ENCODE measurements around the gene ICA1.
A peak's percentile ranks its signal among the peaks of the same experiment; 100 is the strongest.
"Not testable (repeated sequence)": the region's sequence is repeated elsewhere in the genome, so short reads cannot be mapped to it uniquely, and the experiment has no call there.

Gene ICA1

DNA sequence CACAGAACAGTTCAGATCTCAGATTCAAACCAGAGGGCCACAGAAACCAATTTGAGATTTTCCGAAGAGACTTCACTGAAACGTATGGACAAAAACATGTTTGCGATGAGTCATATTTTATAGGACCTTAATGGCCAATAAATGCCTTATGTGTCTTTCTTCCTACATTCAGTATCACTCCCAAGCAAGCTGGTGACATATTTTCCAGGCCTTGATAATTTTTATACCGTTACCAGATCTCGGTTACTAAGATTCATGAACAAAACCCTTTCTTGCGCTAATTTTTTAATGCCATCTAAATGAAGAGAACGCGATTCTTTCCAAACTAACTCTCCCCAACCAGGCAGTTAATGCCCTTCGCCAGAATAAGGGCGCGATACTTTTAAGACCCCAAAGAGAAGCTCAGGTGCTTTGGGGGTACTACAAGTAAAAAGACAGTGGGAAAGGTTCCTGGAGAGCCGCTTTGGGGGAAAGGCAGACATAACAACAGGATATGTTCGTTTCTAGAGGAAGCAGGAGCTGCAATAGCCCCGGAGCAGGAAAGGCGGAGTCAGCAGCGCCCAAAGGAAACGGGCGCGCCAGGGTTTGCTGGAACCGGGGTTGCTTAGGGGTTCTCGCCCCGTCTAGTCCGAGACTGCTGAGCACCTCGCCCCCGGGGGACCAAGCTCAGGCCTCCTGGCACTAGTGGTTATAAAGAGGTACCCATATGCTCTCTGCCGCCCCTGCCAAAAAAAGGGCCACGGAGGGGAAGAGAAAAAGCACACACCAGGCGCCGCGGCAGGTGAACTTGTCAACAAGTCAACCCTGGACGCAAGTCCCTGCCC lies 884 bp downstream of the ICA1 start:
- peak; percentile 32 for DNase-seq

DNA sequence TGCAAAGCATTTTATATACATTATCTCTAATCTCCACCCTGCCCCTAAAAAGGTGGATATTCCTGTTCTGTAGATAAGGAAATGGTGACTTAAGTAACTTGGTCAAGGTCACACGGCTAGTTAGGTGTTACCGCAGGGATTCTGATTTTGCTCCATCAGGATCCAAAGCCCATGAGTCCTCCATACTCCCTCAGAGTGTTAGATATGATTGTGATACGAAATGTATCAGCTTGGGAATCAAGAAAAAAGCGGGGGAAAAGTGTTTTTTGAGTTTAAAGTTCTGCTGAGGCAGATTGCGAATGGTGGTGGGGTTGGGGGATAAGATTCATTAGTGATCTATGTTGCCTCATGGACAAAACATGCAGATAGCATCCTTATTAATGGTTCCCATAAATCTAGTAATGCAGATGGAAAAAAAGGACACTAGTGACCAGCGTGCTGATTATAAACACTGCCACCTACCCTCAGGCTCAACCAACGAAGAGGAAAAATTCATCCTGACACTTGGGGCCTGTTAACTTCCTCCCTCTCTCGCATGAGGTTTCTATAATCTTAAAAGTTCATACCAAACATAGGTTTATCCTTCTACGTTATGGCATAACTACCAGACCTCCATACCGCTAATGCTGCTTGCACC lies 2.3 kb downstream of the ICA1 start:
- no peak for DNase-seq

DNA sequence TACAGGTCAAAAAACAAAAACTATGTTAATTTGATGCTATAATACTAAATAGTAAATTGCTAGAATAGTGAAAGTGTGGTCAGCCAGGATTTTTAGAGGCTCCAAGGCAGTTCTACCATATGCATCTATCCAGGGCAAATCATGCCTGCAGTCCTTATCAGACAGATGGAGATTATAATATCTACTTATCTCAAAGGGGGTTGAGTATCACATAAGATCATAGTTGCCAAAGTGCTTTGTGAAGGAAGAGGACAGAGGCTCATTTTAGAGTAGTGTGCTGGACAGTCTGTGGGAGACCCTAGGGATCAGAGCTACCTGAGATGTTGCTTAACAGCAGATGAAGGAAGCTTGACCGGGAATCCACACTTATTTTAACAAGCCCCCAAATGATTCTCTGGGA lies 3.2 kb downstream of the ICA1 start:
- no peak for DNase-seq

DNA sequence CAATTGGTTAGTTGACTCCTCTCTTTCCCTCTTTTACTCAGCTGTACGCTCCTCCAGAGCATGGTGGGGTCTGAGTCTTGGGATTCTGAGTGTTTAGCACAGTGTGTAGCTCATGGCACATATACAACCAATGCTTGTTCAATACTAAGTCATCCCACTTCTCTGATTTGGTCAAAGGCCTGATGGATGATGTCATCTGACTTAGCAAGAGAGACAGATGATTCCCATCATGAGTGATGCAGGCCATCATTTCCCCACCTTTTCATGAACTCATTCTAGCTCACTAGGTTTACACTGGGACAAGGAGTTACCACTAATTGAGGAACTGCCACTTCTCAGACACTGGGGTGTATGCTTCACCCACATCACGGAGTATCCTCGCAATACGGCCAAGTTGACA lies 3.8 kb downstream of the ICA1 start:
- DNase-seq: no peak

- no peak for DNase-seq
Observed at GRCh38 chr7:8255680-8256655, 6.0 kb downstream of the ICA1 start.

DNA sequence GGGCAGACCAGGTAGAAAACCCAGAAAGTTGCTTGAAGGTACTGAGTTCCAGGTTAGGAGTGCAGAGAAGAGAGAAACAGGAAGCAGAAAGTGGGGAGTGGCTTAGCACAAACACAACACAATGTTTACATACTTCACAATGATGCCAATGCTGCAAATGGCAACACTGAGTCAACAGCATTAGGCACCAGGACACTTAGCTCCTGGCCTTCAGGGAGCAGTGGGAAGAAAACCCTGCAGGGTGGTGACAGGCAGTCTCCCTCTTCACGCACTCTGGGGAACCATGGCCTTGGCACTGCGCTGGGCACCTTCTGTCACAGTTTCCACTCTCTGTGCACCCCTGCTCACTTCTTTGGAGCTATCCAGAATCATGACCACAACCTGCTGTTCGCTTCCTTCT lies 7.3 kb downstream of the ICA1 start:
- no peak for DNase-seq

- no peak for DNase-seq
Observed at GRCh38 chr7:8254215-8254614, 7.8 kb downstream of the ICA1 start.

DNA sequence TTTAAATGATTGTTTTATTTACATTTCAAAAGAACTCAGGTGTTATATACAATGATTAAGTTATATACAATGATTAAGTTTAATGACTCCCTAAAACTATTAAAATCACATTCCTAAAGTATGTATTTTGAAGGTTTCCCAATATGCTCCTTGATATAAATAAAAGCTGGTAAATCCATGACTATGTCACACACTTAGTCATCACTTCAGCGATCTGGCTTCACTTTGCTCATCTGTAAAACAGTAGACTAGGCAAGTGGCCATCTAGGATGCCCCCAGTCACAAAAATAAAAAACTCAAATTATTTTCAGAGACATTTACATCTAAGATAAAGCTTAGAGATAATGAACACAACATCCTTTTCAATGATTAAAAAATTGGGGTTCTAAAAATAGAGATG lies 10.8 kb downstream of the ICA1 start:
- DNase-seq: no peak

- DNase-seq: no peak
Observed at GRCh38 chr7:8250547-8250946, 11.4 kb downstream of the ICA1 start.

GRCh38 chr7:8249121-8249520 lies 12.8 kb downstream of the ICA1 start:
- peak; percentile 14 for DNase-seq

DNA sequence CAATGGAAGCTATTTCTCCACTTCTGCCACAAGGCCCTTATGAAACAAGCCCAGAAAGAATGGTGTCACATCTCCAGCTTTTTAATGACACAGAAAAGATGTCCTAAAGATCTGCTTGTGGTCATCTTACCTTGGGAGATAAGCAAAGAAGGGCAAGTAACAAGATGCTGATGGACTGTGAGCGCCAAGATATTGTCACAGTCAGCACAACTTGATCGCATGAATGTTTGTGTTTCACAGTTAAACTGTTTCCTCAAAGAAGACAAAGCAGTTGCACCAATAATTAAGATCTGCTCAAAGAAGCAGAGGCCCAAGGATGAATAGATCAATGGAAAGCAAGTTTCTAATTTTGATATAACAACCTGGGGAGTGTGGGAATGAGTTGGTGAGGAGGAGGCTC lies 15.9 kb downstream of the ICA1 start:
- no peak for DNase-seq

DNA sequence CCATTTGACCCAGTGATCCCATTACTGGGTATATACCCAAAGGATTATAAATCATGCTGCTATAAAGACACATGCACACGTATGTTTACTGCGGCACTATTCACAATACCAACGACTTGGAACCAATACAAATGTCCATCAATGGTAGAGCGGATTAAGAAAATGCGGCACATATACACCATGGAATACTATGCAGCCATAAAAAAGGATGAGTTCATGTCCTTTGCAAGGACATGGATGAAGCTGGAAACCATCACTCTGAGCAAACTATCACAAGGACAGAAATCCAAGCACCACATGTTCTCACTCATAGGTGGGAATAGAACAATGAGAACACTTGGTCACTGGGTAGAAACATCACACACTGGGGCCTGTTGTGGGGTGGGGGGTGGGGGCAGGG lies 16.9 kb downstream of the ICA1 start:
- DNase-seq: not testable (repeated sequence)

DNA sequence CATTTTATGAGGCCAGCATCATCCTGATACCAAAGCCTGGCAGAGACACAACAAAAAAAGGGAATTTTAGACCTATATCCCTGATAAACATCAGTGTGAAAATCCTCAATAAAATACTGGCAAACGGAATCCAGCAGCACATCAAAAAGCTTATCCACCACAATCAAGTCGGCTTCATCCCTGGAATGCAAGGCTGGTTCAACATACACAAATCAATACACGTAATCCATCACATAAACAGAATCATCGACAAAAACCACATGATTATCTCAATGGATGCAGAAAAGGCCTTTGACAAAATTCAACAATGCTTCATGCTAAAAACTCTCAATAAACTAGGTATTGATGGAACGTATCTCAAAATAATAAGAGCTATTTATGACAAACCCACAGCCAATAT lies 18.9 kb downstream of the ICA1 start:
- not testable (repeated sequence) for DNase-seq

GRCh38 chr7:8239702-8240362 lies 22.1 kb downstream of the ICA1 start:
- DNase-seq: not testable (repeated sequence)

DNA sequence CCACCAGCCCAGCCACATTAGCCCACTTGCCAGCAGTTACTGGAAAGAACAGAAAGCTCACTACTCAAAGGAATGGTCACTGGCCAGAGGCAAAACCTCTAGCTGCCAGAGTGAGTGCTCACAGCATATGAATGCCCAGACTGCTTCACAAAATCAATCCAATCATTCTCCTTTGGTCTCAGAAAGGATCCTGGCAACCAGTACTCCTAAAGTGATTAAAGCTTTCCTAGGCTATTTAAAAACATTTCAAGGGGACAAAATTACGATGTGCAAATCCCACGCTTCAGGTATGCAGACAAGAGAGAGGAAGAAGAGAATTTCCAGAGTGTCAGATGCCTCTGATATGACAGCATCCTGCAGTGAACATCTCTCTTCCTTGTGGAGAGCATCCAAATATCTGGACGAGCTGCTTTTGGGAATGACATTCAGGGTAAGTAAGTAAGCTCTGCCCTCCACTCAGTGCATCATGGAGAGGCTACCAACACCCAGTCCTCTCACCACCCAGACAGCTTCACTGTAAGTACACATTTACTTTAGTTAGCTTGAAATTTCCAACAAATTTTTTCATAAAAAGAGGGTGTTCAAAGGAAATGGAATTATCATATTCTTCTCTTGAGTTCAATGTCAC lies 25.1 kb downstream of the ICA1 start:
- DNase-seq: no peak

GRCh38 chr7:8232999-8233847 lies 28.7 kb downstream of the ICA1 start:
- peak; percentile 15 for DNase-seq

DNA sequence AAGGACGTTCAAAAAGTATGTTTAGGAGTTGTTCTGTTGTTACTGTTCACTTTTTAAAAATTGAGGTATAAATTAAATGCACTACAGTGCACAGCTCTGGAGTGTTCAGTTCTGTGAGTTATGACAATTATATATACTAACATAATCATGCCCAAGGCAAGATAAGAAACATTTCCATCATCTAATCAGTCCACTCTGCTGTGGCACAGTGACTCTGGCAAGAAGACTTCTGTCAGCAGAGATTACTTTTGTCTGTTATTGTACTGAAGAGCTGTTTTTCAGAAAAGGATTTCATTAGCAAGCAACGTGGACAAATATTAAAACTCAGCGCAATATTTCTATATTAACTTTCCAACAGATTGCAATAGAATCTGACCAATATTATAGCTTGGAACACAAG lies 32.0 kb downstream of the ICA1 start:
- no peak for DNase-seq

DNA sequence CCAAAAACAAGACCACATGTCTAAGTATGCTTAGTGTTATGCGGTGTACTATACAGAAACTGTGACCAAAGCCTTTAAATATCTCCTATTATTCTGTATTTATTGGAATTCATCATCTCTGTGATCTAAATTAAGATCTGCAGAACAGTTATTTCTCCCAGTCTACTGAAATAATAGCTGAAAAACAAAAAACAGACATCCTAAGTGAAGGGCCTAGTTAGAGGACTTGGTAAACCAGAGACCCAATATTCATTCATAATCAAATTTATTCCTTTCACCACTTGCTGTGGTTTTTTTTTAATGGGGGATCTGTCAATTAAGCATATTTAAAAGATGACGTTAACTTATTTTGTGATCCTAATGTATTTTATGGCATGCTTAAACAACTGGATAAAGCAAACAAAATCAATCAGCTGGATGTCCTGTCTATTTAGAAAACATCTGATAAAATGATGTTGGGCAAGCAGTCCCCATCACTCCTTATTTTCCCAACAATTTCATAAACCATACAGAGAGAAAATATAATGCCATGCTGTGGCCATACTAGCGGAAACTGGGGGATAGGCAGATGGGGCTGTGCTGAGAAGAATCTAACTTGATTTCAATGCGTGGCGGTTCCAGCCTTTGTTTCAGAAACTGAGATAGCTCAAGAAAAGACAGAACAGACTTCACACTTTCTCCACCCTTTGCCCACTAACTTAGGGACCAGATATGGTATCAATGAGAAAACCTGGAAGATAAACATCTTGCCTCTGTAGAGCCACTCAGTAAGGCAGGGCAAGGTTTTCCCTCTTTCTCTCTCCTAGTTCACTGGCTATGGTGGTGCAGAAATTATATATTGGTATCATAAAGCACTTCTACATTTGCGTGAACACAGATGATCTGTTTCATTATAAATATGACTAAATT lies 32.9 kb downstream of the ICA1 start:
- DNase-seq: no peak

- no peak for DNase-seq
Observed at GRCh38 chr7:8228068-8228467, 33.9 kb downstream of the ICA1 start.

DNA sequence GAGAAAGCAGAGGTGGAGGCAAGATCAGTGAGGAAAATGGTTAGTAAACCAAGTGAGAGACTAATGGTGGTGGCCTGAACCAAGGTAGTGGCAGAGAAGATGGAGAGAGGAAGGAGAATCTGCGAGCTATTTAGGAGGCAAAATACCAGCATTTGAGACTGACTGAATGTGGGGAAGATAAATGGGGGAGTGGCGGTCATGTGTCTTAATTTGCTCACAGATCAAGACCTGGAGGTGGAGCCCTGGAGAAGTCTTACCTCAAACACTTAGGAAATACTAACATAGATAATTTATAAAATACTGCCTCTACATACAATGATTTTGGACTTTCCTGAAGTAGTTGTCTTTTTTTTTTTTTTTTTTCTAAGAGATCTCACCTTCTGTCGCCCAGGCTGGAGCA lies 34.7 kb downstream of the ICA1 start:
- DNase-seq: no peak

Measured in activated CD4-positive, alpha-beta T cell treated with anti-CD3 and anti-CD28 coated beads for 48 hours (primary cell).